NCI-H1417 treated with DMSO at 0.1 percent for 48 hours (cell line): ENCODE measurements around the gene TMEM167B.

Experiments used
- DNase-seq: peaks from one replicate; lab custom pipeline; 2025; lab: John Stamatoyannopoulos, UW

TMEM167B gene

GRCh38 chr1:109083501-109083900, 7.1 kb upstream of the TMEM167B start:
- DNase-seq, result no peak

GRCh38 chr1:109083923-109084322, 6.6 kb upstream of the TMEM167B start:
- no peak for DNase-seq

GRCh38 chr1:109084563-109085517, 5.7 kb upstream of the TMEM167B start:
- DNase-seq, result no peak

GRCh38 chr1:109089242-109090015, 1.1 kb upstream of the TMEM167B start:
- DNase-seq, result no peak

GRCh38 chr1:109091078-109091838, 694 bp downstream of the TMEM167B start:
- no peak for DNase-seq

- DNase-seq, result no peak
Measured at GRCh38 chr1:109091839-109092193, 1.3 kb downstream of the TMEM167B start.

GRCh38 chr1:109094377-109094803, 3.8 kb downstream of the TMEM167B start:
- DNase-seq, result no peak

- no peak for DNase-seq
Measured at GRCh38 chr1:109094871-109095270, 4.3 kb downstream of the TMEM167B start.

GRCh38 chr1:109095631-109096030, 5.1 kb downstream of the TMEM167B start:
- DNase-seq, result no peak

- no peak for DNase-seq
Measured at GRCh38 chr1:109096120-109096519, 5.6 kb downstream of the TMEM167B start.

- DNase-seq, result peak; percentile 71
Measured at GRCh38 chr1:109099938-109100773, 9.6 kb downstream of the TMEM167B start.

- DNase-seq, result no peak
Measured at GRCh38 chr1:109104364-109105151, 14.0 kb downstream of the TMEM167B start.

- DNase-seq, result no peak
Measured at GRCh38 chr1:109105881-109106280, 15.3 kb downstream of the TMEM167B start.

GRCh38 chr1:109107785-109108184, 17.2 kb downstream of the TMEM167B start:
- no peak for DNase-seq

- no peak for DNase-seq
Measured at GRCh38 chr1:109109906-109110305, 19.3 kb downstream of the TMEM167B start.

GRCh38 chr1:109111386-109112055, 21.0 kb downstream of the TMEM167B start:
- DNase-seq, result no peak

GRCh38 chr1:109112056-109112651, 21.6 kb downstream of the TMEM167B start:
- DNase-seq, result no peak

GRCh38 chr1:109112652-109113285, 22.2 kb downstream of the TMEM167B start:
- DNase-seq, result peak; percentile 74
